Erythroblast (primary cell): ENCODE data around the gene NHS.

ENCODE experiments used
- GATA1 ChIP-seq: IDR thresholded peaks from 2 replicates; pipeline ENCODE4 v1.6.1; 2011; ENCODE audit warnings: low read depth, mild to moderate bottlenecking, control low read depth, low read length, moderate library complexity
- POLR2A ChIP-seq: IDR thresholded peaks from 2 replicates; pipeline ENCODE4 v1.6.1; 2011; ENCODE audit warnings: mild to moderate bottlenecking, low read length

DNA sequence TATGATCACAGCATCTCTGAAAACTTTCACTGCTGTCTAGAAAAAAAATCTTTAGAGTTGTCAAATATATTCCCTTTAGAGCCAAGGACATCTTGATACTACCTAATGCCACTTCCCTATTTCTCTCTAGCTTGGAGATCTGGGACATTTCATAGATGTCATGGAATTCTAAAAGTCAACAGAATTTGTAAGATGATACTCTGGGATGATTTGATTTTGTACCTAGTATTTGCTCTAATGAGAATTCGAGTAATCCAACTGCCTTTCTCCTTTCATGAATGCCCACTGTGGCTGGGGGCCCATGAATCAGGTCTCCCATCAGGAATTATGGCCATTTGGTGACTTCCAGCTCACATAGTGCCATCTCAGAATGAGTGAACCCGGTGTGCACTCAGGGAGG is 73.2 kb downstream of the NHS start:
- TF ChIP-seq POLR2A: no peak
- no peak for TF ChIP-seq GATA1
